Glutamatergic neuron (in vitro differentiated cells): ENCODE measurements around the gene SLC6A16. TPM values are rescaled to one million over a fixed set of nuclear protein-coding genes. Genes with fewer than 3 reads are reported as not detected.
"Not testable (repeated sequence)": the region's sequence is repeated elsewhere in the genome, so short reads cannot be mapped to it uniquely, and the experiment has no call there.

ENCODE experiments used
- DNase-seq: peaks from one replicate; pipeline ENCODE4 v3.0.0; 2022
- H3K27ac Mint-ChIP-seq: one replicate; pipeline ENCODE4 v1.8.0; 2020; ENCODE audit warnings: mild to moderate bottlenecking, mixed read lengths, inconsistent platforms; ENCODE audit not compliant: unreplicated experiment
- H3K27me3 Mint-ChIP-seq: one replicate; pipeline ENCODE4 v1.8.0; 2020; ENCODE audit warnings: mild to moderate bottlenecking, moderate library complexity, mixed read lengths, inconsistent platforms; ENCODE audit not compliant: unreplicated experiment
- H3K36me3 Mint-ChIP-seq: one replicate; pipeline ENCODE4 v1.8.0; 2020; ENCODE audit warnings: mild to moderate bottlenecking, mixed read lengths, inconsistent platforms; ENCODE audit not compliant: unreplicated experiment
- H3K4me1 Mint-ChIP-seq: one replicate; pipeline ENCODE4 v1.8.0; 2020; ENCODE audit warnings: mild to moderate bottlenecking, low read depth, mixed read lengths, inconsistent platforms; ENCODE audit not compliant: unreplicated experiment
- H3K4me3 Mint-ChIP-seq: one replicate; pipeline ENCODE4 v1.8.0; 2020; ENCODE audit warnings: mild to moderate bottlenecking, mixed read lengths, inconsistent platforms; ENCODE audit not compliant: unreplicated experiment
- H3K9me3 Mint-ChIP-seq: one replicate; pipeline ENCODE4 v1.8.0; 2020; ENCODE audit warnings: mild to moderate bottlenecking, moderate library complexity, mixed read lengths, inconsistent platforms; ENCODE audit not compliant: unreplicated experiment
- CTCF ChIP-seq: fragments of 200-600 bp; sonication (generic); IDR thresholded peaks from one replicate; pipeline ENCODE4 v1.5.0; 2021; ENCODE audit not compliant: partially characterized antibody, unreplicated experiment
- total RNA-seq: library from RNA; stranded (reverse); fragmentation: NEBNext Ultra II Directional; extraction: Animal tissue kit (Norgen Biotek cat#: 25700); gene quantifications from one replicate; pipeline ENCODE4 v1.2.1, GENCODE V29; 2021; ENCODE audit not compliant: unreplicated experiment

Gene SLC6A16
- total RNA-seq, 1 donor from 2014 or later = 6.6 TPM

- H3K4me1 Mint-ChIP-seq = peaks cover 5% of the 10 kb centered on the region
- no peak overlapping the region for H3K27ac Mint-ChIP-seq
- H3K36me3 Mint-ChIP-seq = peaks cover under 1% of the 10 kb centered on the region
- H3K27me3 Mint-ChIP-seq = no peaks in the 10 kb centered on the region
- no peak overlapping the region for H3K4me3 Mint-ChIP-seq
- no peak for TF ChIP-seq CTCF
- DNase-seq = no peak
- peaks cover 2% of the 10 kb centered on the region for H3K9me3 Mint-ChIP-seq
Measured at GRCh38 chr19:49297403-49297802, 27.6 kb downstream of the SLC6A16 start.

GRCh38 chr19:49295208-49295880 is 29.6 kb downstream of the SLC6A16 start:
- H3K9me3 Mint-ChIP-seq = no peaks in the 10 kb centered on the region
- peaks cover under 1% of the 10 kb centered on the region for H3K4me1 Mint-ChIP-seq
- no peak for DNase-seq
- TF ChIP-seq CTCF = no peak
- no peaks in the 10 kb centered on the region for H3K27me3 Mint-ChIP-seq
- no peak overlapping the region for H3K4me3 Mint-ChIP-seq
- no peaks in the 10 kb centered on the region for H3K36me3 Mint-ChIP-seq
- H3K27ac Mint-ChIP-seq = no peak overlapping the region

- H3K4me1 Mint-ChIP-seq = no peaks in the 10 kb centered on the region
- H3K9me3 Mint-ChIP-seq = no peaks in the 10 kb centered on the region
- H3K36me3 Mint-ChIP-seq = no peaks in the 10 kb centered on the region
- no peak overlapping the region for H3K4me3 Mint-ChIP-seq
- no peaks in the 10 kb centered on the region for H3K27me3 Mint-ChIP-seq
- DNase-seq = no peak
- no peak for TF ChIP-seq CTCF
- H3K27ac Mint-ChIP-seq = no peak overlapping the region
Measured at GRCh38 chr19:49294401-49294800, 30.6 kb downstream of the SLC6A16 start.

- Mint-ChIP-seq H3K27ac (no peak overlapping the region), H3K36me3 (peaks cover 11% of the 10 kb centered on the region), H3K4me1 (no peaks in the 10 kb centered on the region), H3K9me3 (peaks cover 7% of the 10 kb centered on the region), H3K4me3 (no peak overlapping the region), H3K27me3 (no peaks in the 10 kb centered on the region)
- no peak for TF ChIP-seq CTCF
- DNase-seq = no peak
Measured at GRCh38 chr19:49290517-49290916, 34.5 kb downstream of the SLC6A16 start.

- H3K36me3 Mint-ChIP-seq = peaks cover 11% of the 10 kb centered on the region
- H3K27ac Mint-ChIP-seq, H3K27me3 Mint-ChIP-seq, DNase-seq, H3K4me3 Mint-ChIP-seq, H3K9me3 Mint-ChIP-seq, H3K4me1 Mint-ChIP-seq: not testable (repeated sequence)
Measured at GRCh38 chr19:49289286-49289685, 35.7 kb downstream of the SLC6A16 start.

- H3K9me3 Mint-ChIP-seq, H3K27ac Mint-ChIP-seq, H3K4me1 Mint-ChIP-seq, H3K27me3 Mint-ChIP-seq, H3K4me3 Mint-ChIP-seq, DNase-seq: not testable (repeated sequence)
- H3K36me3 Mint-ChIP-seq = peaks cover 11% of the 10 kb centered on the region
Measured at GRCh38 chr19:49288205-49288604, 36.8 kb downstream of the SLC6A16 start.
